ENCODE measurements around the gene PAPPA.

The PAPPA gene

DNA sequence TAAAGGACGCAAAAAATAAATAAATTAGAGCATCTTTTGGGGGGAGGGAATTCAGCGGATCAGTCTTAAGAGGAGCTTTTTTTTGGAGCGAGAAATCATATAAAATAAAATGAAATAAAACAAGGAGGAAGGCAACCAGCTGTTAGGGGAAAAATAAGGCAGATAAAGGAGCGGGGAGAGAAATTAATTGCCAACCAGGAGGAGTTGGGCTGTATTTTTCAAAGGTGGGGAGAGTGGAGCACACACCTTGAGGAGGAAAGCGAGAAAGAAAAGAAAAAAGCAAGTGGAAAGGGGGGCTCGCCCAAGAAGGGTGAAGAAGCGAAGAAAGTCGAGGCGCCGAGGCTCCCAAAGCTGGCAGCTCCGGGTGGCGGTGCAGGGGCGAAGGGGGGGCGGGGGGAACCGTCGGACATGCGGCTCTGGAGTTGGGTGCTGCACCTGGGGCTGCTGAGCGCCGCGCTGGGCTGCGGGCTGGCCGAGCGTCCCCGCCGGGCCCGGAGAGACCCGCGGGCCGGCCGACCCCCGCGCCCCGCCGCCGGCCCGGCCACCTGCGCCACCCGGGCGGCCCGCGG lies at the start of gene PAPPA:
TSS of gene PAPPA (plus strand) at position 27 of the 569 bp plus-strand sequence. CDS start at position 409, 382 bp downstream.
- DNase-seq (ENCODE audit: low spot score), result no peak

GRCh38 chr9:116103976-116104820 lies 49.4 kb upstream of the PAPPA start:
- no peak for DNase-seq (ENCODE audit: low spot score)

DNA sequence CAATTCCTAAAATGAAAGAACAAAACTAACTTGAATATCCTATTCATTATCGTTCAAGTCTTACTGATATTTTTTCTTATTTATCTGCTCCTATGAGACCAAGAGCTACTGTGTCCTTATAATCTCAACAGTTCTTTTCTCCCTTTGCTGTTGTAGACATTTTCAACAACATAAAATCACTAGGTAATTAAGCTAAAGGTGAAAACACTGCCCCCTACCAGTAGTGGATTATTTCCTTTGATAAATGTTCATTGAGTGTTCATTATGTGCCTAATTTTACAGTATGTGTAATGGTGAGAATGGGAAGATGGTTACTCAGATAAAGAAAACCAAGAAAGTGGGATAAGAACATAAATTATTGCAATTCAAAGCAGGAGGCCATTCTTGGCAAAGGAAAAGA lies 41.4 kb upstream of the PAPPA start:
- peak; percentile 52 for DNase-seq (ENCODE audit: low spot score)

DNA sequence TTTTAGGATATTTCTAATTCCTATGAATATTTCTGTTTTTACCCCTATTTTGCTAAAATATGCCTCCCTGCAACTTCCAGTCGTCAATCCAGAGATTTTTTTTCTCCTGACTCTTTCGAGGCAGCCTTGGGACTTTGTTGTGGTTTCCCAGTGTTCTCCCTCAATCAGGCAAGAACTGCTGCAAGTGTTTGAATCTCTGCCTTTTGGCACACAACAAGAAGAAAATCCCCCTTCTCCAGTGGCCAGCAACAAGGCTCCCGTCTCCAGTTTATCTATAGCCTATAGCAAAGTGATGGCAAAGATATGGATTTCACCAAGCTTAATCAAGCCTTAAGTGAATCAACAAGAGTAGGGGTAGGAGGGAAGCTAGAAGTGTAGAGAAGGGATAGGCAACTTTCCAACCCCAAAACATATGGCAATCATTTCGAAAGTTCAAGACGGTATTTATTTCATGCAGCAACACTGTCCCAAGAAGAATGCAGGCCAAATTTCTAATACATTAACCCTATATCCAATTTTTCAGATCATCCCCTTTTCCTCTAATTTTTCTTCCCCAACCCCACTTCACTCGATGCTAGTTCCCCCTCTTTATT lies 37.7 kb upstream of the PAPPA start:
- DNase-seq (ENCODE audit: low spot score), result no peak

GRCh38 chr9:116116393-116116792 lies 37.2 kb upstream of the PAPPA start:
- peak; percentile 51 for DNase-seq (ENCODE audit: low spot score)

- no peak for DNase-seq (ENCODE audit: low spot score)
These were observed 30.4 kb upstream of the PAPPA start for GRCh38 chr9:116123171-116123570.

DNA sequence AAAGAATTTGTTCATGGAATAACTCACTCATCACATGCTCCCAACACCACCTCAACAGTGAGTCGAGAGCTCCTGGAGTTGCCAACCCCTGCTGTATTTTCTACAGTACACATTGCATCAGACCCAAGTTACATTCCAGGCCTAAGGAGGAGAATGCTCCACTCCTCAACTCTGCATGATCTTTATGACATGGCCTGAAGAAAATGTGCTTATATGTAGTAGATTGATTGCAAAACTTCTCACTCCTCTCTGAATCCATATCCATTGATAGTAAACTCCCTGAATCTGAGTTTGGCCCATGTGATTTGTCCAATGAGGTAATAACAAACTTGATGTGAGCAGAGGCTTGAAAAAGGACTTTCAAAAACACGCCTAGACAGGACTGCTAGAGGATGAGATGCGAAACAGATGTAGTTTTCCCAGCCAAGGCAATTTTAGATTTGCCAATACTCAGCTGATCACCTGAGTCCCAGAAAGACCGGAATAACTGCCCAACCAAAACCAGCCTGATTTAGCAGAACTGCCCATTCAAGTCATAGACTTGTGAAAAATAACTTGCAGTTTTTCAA lies 29.0 kb upstream of the PAPPA start:
- DNase-seq (ENCODE audit: low spot score), result no peak

DNA sequence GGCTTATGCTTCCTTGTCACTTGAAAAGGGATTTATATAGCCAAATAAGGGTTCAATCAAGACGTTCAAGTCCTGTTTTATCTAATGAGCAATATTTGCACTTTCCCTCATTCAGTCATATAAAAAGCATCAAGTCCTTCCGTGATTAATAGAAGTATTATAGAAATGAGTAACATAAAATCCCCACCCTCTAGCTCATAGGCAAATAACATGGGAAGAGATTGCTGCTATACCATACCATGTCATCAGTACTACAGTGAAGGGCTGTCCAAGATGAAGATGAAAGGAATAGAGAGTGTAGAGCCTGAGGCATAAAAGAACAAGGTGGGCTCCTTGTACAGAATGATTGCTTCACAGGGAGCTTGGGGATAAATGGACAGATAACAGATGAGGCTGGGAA lies 20.4 kb upstream of the PAPPA start:
- no peak for DNase-seq (ENCODE audit: low spot score)

DNA sequence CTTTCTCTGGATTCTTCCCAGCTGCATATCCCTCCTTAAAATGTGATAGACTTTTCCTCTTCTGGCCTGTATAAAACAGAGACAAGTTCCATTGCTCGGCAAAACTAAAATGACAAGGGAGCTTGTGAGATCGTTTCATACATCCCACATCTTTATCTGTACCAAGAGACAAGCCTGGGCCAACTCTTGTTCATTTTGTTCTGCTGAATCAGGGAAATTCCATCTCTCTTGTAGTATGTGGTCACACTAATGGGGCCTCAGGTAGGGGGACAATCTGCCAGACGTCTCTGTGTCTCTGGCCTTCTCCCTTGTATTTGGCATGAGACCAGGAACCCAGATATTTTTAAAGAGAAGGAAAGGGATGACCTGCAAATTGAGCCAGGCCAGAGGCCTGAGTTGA lies 18.6 kb upstream of the PAPPA start:
- DNase-seq (ENCODE audit: low spot score), result no peak

GRCh38 chr9:116137010-116137409 lies 16.6 kb upstream of the PAPPA start:
- DNase-seq (ENCODE audit: low spot score), result no peak

DNA sequence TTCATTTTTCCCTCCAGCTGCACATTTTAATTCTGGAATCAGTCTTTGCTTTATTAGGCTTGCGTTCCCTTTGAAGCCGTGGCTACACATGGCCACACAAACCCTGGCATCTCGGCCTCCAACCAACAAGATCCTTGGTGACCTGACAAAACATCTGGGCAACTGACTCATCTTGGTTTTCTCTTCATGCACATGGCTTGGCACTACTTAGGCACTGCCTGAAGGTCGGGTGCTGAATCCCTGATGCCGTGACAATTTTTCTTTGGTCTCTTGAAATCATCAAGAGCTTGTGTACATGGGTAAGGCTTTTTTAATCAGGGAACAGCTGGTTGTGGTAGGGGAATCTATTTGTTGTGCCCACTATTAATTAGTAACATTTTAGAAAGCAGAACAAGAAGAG lies 16.0 kb upstream of the PAPPA start:
- no peak for DNase-seq (ENCODE audit: low spot score)

GRCh38 chr9:116141864-116142561 lies 11.6 kb upstream of the PAPPA start:
- no peak for DNase-seq (ENCODE audit: low spot score)

- no peak for DNase-seq (ENCODE audit: low spot score)
These were observed 10.7 kb upstream of the PAPPA start for GRCh38 chr9:116142706-116143492.

DNA sequence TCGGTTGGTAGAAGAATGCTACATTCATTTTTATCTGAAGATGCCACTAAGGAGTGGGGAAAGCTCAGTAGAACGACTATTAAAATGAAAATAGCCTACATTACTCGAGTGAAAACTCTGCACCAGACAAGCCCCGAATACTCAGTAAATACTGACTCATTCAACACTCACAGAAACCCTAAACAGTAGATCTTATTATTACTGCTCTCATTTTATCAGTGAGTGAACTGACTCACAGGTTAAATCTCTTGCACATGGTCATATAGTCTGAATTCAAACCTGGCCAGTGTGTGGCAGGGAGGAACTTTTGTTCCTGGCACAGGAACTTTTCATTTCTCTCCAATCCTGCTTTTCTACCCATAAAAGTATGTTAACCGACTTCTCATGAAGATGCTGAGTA lies 9.6 kb upstream of the PAPPA start:
- peak; percentile 60 for DNase-seq (ENCODE audit: low spot score)

DNA sequence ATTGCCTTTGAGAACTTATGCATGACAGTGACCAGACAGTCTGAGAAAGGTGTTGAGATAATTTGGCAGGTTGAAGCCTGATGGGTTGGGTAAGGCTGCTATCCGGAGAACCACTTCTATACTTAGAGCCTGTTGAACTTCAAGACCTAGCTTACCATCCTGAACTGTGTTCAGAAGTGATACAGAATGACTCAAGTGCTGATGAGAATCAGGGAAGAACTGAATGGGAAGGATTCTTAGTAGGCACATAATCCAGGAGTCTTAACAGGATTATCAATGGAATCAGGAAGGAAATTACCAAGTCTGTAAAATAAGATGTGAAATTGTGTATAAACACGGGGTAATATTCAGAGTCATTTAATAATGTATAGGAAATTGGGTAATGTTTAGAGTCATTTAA lies 9.0 kb upstream of the PAPPA start:
- DNase-seq (ENCODE audit: low spot score), result no peak

DNA sequence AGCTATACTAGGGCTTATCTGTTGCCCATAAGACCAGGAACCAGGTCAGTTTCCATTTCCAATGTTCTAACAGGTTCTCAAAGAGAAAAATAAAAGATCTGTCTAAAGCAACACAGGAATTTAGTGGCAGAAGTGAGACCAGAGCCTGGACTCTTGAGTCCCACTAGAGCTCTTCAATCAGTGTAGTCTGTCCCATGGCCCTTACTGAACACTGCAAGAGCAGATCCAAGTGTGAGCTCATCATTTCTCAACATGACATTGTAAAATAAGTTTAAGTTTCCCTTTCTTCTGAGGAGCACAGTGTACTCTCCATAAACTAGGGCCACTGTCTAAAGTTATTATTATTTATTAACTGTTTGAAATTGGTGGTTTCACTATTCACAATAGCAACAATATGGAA lies 8.6 kb upstream of the PAPPA start:
- no peak for DNase-seq (ENCODE audit: low spot score)

GRCh38 chr9:116147821-116148220 lies 5.8 kb upstream of the PAPPA start:
- DNase-seq (ENCODE audit: low spot score), result no peak

DNA sequence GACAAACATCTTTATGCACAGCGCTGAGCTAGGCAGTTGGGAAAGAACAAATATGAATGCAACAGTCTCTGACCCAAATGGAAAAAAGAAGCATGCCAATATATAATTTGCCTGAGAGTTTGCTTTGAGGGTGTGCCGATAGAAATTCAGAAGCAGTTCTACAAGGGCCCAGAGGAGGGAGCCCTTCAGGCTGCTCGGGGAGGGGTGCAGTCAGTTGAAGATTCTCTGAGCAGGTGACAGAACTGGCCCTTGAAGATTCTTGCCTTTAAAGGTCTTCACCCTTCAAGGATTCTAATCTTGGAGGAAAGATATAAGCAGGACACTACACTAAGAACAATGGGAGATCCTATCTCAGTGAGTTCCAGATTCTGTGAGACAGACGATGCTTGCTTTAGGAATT lies 3.7 kb upstream of the PAPPA start:
- peak; percentile 49 for DNase-seq (ENCODE audit: low spot score)

DNA sequence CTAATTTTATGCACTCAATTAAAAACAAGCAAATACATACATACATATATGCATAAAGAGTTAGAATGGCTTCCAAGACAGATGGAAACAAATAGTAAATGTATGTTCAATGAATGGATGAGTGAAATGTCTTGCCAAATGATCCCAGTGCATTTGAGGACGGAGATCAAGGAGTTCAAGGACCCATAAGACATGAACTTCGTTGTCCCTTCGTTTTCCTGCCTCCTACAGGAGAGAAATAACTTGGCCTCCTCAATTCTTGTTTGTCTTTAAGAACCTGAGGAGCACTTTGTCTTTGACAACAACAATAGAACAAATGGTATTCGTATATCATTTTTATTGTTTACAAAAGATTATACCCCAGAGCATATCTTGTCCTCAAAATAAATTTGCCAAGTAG lies 2.4 kb upstream of the PAPPA start:
- no peak for DNase-seq (ENCODE audit: low spot score)

DNA sequence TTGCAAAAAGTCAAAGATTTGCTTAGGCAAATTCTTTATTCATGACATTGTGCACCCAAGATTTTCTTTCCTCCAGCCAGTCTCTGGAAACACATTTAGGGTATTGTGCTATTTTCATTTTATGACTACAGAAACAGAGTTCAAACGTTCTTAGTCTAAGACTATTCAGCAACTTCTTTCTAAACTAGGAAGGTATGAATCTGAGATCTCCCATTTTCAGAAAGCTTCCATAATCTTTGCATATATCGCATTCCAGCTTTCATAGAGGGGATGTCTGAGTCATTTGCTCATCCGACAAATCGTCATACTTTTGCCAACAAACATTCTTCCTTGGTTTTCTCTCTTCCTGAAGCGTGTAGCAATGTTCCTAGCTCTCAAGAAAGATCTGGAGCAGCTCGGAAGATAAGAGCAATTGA lies 1.6 kb upstream of the PAPPA start:
- DNase-seq (ENCODE audit: low spot score), result peak; percentile 39

GRCh38 chr9:116152390-116152789 lies 1.2 kb upstream of the PAPPA start:
- no peak for DNase-seq (ENCODE audit: low spot score)

Data from COLO829 (cell line).